Measurements from ENCODE around the gene NR2C2. TPM values are rescaled to one million over a fixed set of nuclear protein-coding genes. Genes with fewer than 3 reads are reported as not detected.

The NR2C2 gene
- total and polyA plus RNA-seq, 2 of the 13 experiments (the other 11 are each of a cell fraction or from before 2014, with no cell fraction given): 7.8 to 11.8 TPM

GRCh38 chr3:14947886-14948608 lies 664 bp downstream of the NR2C2 start (continued):
- TF ChIP-seq ARID5B (CRISPR knock-in tag; IDR thresholded peaks at IDR 0.05) (peak; percentile 27; the same call in 1 of the 2 replicates), ZFP82 (CRISPR knock-in tag; IDR thresholded peaks at IDR 0.05; ENCODE audit: borderline replicate concordance) (no peak), SOX6 (IDR thresholded peaks at IDR 0.05) (no peak), SOX6 (CRISPR knock-in tag; IDR thresholded peaks at IDR 0.05) (peak; percentile 33; the same call in 1 of the 2 replicates), EEA1 (CRISPR knock-in tag; IDR thresholded peaks at IDR 0.05; ENCODE audit: borderline replicate concordance) (no peak), FIP1L1 (IDR thresholded peaks at IDR 0.05; ENCODE audit: borderline replicate concordance, insufficient read depth, low read depth, low read length) (no peak), RXRA (CRISPR knock-in tag; IDR thresholded peaks at IDR 0.05) (peak; percentile 32; the same call in 1 of the 2 replicates), ZNF7 (CRISPR knock-in tag; IDR thresholded peaks at IDR 0.05) (no peak), RBFOX2 (IDR thresholded peaks at IDR 0.05; ENCODE audit: low read depth, low read length) (peak; percentile 70), RERE (CRISPR knock-in tag; IDR thresholded peaks at IDR 0.05; ENCODE audit: low read depth) (0 out of 2 replicates have a peak, but pooled peaks have one; percentile 8), ZNF33A (CRISPR knock-in tag; IDR thresholded peaks at IDR 0.05; ENCODE audit: borderline replicate concordance) (no peak), ERF (CRISPR knock-in tag; IDR thresholded peaks at IDR 0.05) (no peak; the same call in 1 of the 2 replicates), ZNF451 (CRISPR knock-in tag; IDR thresholded peaks at IDR 0.05) (no peak), TFDP1 (CRISPR knock-in tag; IDR thresholded peaks at IDR 0.05; ENCODE audit: borderline replicate concordance) (0 out of 2 replicates have a peak, but pooled peaks have one; percentile 35)
